Measurements from ENCODE around the gene TCTA. TPM values are rescaled to one million over a fixed set of nuclear protein-coding genes. Genes with fewer than 3 reads are reported as not detected.

The TCTA gene, protein sequence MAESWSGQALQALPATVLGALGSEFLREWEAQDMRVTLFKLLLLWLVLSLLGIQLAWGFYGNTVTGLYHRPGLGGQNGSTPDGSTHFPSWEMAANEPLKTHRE
- total RNA-seq (18.6 and 21.9 TPM in 2 replicates), polyA plus RNA-seq (31.3 and 32.3 TPM in 2 replicates), polyA minus RNA-seq (25.5 and 31.8 TPM in 2 replicates), Bru-seq, nascent RNA (percentile 68 among the genes with signal in this experiment), BruChase-seq, experiment 1, labeled RNA remaining after a 6-hour chase (percentile 68 among the genes with signal in this experiment), BruChase-seq, experiment 2, labeled RNA remaining after a 2-hour chase (percentile 62 among the genes with signal in this experiment)
- polyA plus RNA-seq (2011; cell fraction: cytosol; rRNA removed), result 32.8 and 35.2 TPM in 2 replicates
- 10.4 and 11.6 TPM in 2 replicates for polyA plus RNA-seq (2011; cell fraction: nucleus; rRNA removed)
- 17.8 and 19.4 TPM in 2 replicates for polyA plus RNA-seq (2012)
- polyA minus RNA-seq (2011; cell fraction: cytosol; rRNA and poly(A)+ RNA removed), result 20.3 TPM
- polyA minus RNA-seq (2011; cell fraction: nucleus; rRNA and poly(A)+ RNA removed), result 11.0 and 11.2 TPM in 2 replicates
- long read RNA-seq, transcript TCTA-201 (3 exons, 2,146 nt), result major isoform, 54 of 61 reads
- long read RNA-seq, partial matches to known transcripts, result 1 of 61 reads
- long read RNA-seq, other reads (novel, unspliced or antisense), result 5 of 61 reads

DNA sequence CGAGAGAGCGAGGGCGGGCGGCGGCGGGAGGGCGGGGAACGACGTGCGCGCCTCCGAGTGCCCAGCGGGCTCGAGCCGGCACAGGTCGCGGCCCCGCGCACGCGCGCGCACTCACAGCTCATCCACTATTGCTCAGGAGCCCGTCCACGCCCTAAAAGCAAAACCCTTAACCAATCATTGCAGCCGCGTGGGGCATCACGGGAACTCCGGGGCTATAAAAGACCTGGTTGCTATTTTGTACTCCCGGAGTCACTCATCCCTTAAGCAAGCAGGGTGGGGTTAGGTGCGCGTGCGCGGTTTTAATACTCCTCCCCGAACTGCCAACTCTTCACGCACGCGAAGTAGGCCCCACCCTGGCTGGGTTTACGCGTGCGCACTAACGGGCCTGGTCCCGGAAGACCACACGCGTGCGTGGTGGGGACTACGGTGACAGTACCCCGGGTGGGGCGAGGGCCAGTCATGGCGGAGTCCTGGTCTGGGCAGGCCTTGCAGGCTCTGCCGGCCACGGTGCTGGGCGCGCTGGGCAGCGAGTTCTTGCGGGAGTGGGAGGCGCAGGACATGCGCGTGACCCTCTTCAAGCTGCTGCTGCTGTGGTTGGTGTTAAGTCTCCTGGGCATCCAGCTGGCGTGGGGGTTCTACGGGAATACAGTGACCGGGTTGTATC is at the start of gene TCTA, which contains the start of gene RHOA:
TSS of gene TCTA (plus strand) at position 456 of the 664 bp plus-strand sequence. CDS start at position 460, 4 bp downstream.
TSS of gene RHOA (minus strand) at position 9 of the 664 bp plus-strand sequence. CDS start 36,387 bp downstream, outside the sequence.
- Histone ChIP-seq H3K9ac (replicated peaks; ENCODE audit: extremely low read depth, insufficient read depth, low read length) (peak within 1 kb of the TSS; percentile 94), H3K27ac (ENCODE audit: insufficient read depth, low read depth, low read length) (peak within 1 kb of the TSS; percentile 79), H3K36me3 (ENCODE audit: control insufficient read depth in 2 of 2, extremely low read depth in 1 of 2, insufficient read depth in 2 of 2, low read length in 2 of 2) (peaks cover 0 to 4% of the 10 kb centered on the region in 2 experiments), H3K79me2 (ENCODE audit: control insufficient read depth, insufficient read depth, low read length) (peaks cover 62% of the 10 kb centered on the region), H3K27me3 (ENCODE audit: control insufficient read depth in 2 of 2, insufficient read depth in 2 of 2, low read length in 2 of 2) (no peaks in the 10 kb centered on the region), H3K4me2 (ENCODE audit: insufficient read depth, low read length) (peak within 1 kb of the TSS; percentile 99), H3K4me3 (replicated peaks in 1 of 3; ENCODE audit: insufficient read depth in 1 of 3, low read depth in 1 of 3, low read length in 3 of 3) (peak within 1 kb of the TSS; percentile 69 to 100 (median 99)), H3K9me1 (replicated peaks; ENCODE audit: control insufficient read depth, extremely low read depth, insufficient read depth, low read length) (no peaks in the 10 kb centered on the region), H4K20me1 (replicated peaks; ENCODE audit: control insufficient read depth, extremely low read depth, insufficient read depth, low read length) (peaks cover 16% of the 10 kb centered on the region), H2AFZ (ENCODE audit: low read depth, low read length) (peak within 1 kb of the TSS; percentile 38), H3K9me3 (replicated peaks; ENCODE audit: control insufficient read depth, insufficient read depth, low read length) (no peaks in the 10 kb centered on the region), H3K4me1 (ENCODE audit: control insufficient read depth, extremely low read depth, insufficient read depth, low read length) (peaks cover 35% of the 10 kb centered on the region)
- intact Hi-C loops (cut with micrococcal nuclease), result loop anchor here (1.0 to 5.0 kb wide), 5 partner anchors 17 to 320 kb away; partner anchors contain the start of genes GPX1, NICN1, QRICH1 and USP4
- TSS peak; percentile 69 for BruUV-seq (replicated peaks)
- CTCF ChIA-PET, result interaction anchor here (0.7 to 2.0 kb wide), 11 partner anchors 14 to 390 kb away, joined by 3 to 13 read pairs (median 4); partner anchors contain the start of genes GPX1, NDUFAF3, NICN1 and USP4
- FAIRE-seq (peak; percentile 98), DNase-seq (ENCODE audit: low read depth, low spot score) (peak; percentile 100)
- POLR2A ChIA-PET, result interaction anchor here (0.6 to 2.0 kb wide), 13 partner anchors 9 to 318 kb away, joined by 3 to 14 read pairs (median 5); partner anchors contain the start of genes NICN1, QRICH1 and USP4
- TF ChIP-seq POLR2AphosphoS5 (IDR thresholded peaks at IDR 0.05; ENCODE audit: insufficient read depth, low read depth, low read length), result peak; percentile 98
- no peak for TF ChIP-seq EZH2 (IDR thresholded peaks at IDR 0.05; ENCODE audit: borderline replicate concordance, low read depth, low read length, severe bottlenecking)
- peak; percentile 99 for TF ChIP-seq POLR2A (IDR thresholded peaks at IDR 0.05; ENCODE audit: low read depth, low read length)
- no peak for TF ChIP-seq GATA2 (IDR thresholded peaks at IDR 0.05; ENCODE audit: insufficient read depth, insufficient read length, low read depth, low read length)
- TF ChIP-seq, protein P1, sequence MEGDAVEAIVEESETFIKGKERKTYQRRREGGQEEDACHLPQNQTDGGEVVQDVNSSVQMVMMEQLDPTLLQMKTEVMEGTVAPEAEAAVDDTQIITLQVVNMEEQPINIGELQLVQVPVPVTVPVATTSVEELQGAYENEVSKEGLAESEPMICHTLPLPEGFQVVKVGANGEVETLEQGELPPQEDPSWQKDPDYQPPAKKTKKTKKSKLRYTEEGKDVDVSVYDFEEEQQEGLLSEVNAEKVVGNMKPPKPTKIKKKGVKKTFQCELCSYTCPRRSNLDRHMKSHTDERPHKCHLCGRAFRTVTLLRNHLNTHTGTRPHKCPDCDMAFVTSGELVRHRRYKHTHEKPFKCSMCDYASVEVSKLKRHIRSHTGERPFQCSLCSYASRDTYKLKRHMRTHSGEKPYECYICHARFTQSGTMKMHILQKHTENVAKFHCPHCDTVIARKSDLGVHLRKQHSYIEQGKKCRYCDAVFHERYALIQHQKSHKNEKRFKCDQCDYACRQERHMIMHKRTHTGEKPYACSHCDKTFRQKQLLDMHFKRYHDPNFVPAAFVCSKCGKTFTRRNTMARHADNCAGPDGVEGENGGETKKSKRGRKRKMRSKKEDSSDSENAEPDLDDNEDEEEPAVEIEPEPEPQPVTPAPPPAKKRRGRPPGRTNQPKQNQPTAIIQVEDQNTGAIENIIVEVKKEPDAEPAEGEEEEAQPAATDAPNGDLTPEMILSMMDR (IDR thresholded peaks at IDR 0.05; ENCODE audit: extremely low read depth in 1 of 2, insufficient read depth in 1 of 2, low read depth in 1 of 2, low read length in 2 of 2), result no peak
- no peak for TF ChIP-seq FOS (IDR thresholded peaks at IDR 0.05; ENCODE audit: borderline replicate concordance, insufficient read depth, low read length)
- no peak for TF ChIP-seq MYC (IDR thresholded peaks at IDR 0.05; ENCODE audit: low read depth, low read length)
- TF ChIP-seq, protein P2, sequence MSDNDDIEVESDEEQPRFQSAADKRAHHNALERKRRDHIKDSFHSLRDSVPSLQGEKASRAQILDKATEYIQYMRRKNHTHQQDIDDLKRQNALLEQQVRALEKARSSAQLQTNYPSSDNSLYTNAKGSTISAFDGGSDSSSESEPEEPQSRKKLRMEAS (IDR thresholded peaks at IDR 0.05; ENCODE audit: insufficient read depth, insufficient read length), result peak; percentile 26
- TF ChIP-seq JUN (IDR thresholded peaks at IDR 0.05; ENCODE audit: borderline replicate concordance, insufficient read depth, insufficient read length, low read depth), result no peak
- dilution Hi-C loops (cut with MboI; ENCODE audit: extremely low pct_ligation_motif_present, low sequenced_read_pairs), result no loop called here

Data from endothelial cell of umbilical vein (primary cell).